ENCODE results near the gene USP32. TPM values are rescaled to one million over a fixed set of nuclear protein-coding genes. Genes with fewer than 3 reads are reported as not detected.

Gene USP32
- total and polyA plus RNA-seq, 2 of the 8 experiments (the other 6 are each of a cell fraction or from before 2014, with no cell fraction given) = 29.6 to 112 TPM

DNA sequence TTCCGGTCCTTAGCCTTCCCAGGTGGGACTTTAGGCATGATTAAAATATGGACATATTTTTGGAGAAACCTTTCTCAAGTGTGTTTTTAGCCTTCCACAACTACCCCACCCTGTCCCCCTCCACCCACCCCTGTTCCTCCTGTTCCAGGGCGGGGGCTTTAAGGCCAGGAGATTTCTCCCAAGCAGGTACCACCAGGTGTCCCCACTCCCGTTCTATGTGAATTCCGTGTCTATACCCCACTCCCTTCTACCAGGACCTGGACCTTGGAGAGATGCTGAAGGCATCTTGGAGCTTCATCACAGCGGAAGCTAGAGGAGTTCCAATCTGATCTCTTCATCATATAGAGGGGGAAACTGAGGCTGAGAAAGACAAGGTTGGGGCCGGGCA is 232.5 kb downstream of the USP32 start (continued):
- TF ChIP-seq ZNF274 (IDR thresholded peaks at IDR 0.05; ENCODE audit: borderline replicate concordance, extremely low read depth, low read length) = no peak
- no peak for TF ChIP-seq CEBPB (IDR thresholded peaks at IDR 0.05; ENCODE audit: low read depth, low read length)
- no peak for TF ChIP-seq PHF8 (conservative IDR thresholded peaks at IDR 0.05; ENCODE audit: low read depth, low read length)
- TF ChIP-seq RFX5 (IDR thresholded peaks at IDR 0.05; ENCODE audit: borderline replicate concordance, low read depth, low read length) = no peak
- TF ChIP-seq GTF2F1 (IDR thresholded peaks at IDR 0.05; ENCODE audit: borderline replicate concordance, low read depth, low read length) = no peak
